Activated naive CD8-positive, alpha-beta T cell (primary cell): ENCODE measurements around the gene ITPR2.

Experiments
- H3K27ac Mint-ChIP-seq: one replicate; pipeline ENCODE4 v1.8.0; 2021; ENCODE audit warnings: mixed read lengths
- H3K27me3 Mint-ChIP-seq: one replicate; pipeline ENCODE4 v1.8.0; 2021; ENCODE audit warnings: mixed read lengths
- H3K36me3 Mint-ChIP-seq: one replicate; pipeline ENCODE4 v1.8.0; 2021; ENCODE audit warnings: mixed read lengths
- H3K4me1 Mint-ChIP-seq: one replicate; pipeline ENCODE4 v1.8.0; 2021; ENCODE audit warnings: low read depth, mixed read lengths
- H3K4me3 Mint-ChIP-seq: one replicate; pipeline ENCODE4 v1.8.0; 2021; ENCODE audit warnings: mild to moderate bottlenecking, mixed read lengths
- H3K9me3 Mint-ChIP-seq: one replicate; pipeline ENCODE4 v1.8.0; 2021; ENCODE audit warnings: low read depth, mixed read lengths

The ITPR2 gene

DNA sequence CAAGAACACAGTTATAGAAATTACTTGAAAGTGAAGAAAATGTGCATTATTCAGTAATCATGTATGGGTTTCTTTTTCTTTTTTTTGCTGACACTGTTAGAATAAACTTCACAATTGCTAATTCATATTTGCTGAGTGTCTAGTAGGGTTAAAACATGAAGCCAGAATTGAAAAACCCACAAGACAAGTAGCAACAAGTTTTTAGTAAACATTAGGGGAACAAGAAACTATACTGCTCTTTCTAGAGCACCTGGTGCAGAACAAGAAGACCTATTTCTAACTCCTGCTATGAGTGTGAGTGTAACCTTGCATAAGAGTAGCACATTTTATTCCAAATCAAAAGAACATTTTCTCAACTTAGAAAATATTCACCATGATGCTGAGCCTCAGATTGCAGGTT, 83.2 kb downstream of the ITPR2 start:
- Mint-ChIP-seq H3K9me3 (no peaks in the 10 kb centered on the region), H3K27ac (peak overlapping the region; percentile 90), H3K4me1 (peaks cover 66% of the 10 kb centered on the region), H3K36me3 (peaks cover 19% of the 10 kb centered on the region), H3K4me3 (peak overlapping the region; percentile 51), H3K27me3 (no peaks in the 10 kb centered on the region)

DNA sequence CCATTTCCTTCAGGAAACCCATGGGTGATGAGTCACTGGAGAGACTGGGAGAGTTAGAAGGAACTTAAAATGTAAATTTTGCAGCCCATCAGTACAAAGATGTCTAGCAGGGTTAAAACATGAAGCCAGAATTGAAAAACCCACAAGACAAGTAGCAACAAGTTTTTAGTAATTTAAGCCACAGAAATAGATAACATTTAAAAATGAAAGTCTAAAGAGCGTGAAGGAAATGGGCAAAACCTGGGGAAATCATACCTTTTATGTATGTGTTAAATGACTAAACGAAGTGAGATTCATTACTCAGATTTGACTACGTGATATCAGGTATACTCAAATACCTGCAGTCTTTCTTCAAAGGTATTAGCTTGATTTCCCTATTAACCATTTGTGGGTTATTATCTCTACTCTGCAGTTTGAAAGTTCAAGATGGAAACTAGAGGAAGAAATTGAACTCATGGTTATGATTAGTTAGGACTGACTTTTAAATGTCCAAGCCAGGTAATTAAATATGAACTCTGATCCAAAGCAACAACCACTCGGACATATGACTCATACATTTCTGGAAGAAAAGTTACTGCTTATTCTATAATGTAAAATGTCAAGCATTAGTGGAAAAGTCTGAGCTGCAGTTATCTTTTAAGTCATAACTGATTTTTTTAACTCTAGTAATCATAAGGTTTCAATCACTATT, 84.1 kb downstream of the ITPR2 start:
- Mint-ChIP-seq H3K9me3 (no peaks in the 10 kb centered on the region), H3K4me3 (peak overlapping the region; percentile 46), H3K27me3 (no peaks in the 10 kb centered on the region), H3K4me1 (peaks cover 74% of the 10 kb centered on the region), H3K36me3 (peaks cover 18% of the 10 kb centered on the region), H3K27ac (peak overlapping the region; percentile 90)

DNA sequence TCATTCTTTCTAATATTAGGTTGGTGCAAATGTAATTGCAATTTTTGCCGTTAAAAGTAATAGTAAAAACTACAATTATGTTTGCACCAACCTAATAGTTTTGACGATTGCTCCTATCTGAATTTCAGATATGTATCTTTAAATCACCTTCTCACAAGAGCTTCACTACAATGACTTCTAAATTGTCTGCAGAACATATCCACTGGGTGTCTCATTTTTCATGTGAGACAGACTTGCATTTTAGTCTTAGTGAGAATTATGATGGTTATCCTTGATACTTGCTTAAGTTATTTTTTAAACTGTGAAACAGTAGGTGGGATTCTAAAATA, 84.6 kb downstream of the ITPR2 start:
- Mint-ChIP-seq H3K36me3 (peaks cover 18% of the 10 kb centered on the region), H3K4me3 (peak overlapping the region; percentile 46)

DNA sequence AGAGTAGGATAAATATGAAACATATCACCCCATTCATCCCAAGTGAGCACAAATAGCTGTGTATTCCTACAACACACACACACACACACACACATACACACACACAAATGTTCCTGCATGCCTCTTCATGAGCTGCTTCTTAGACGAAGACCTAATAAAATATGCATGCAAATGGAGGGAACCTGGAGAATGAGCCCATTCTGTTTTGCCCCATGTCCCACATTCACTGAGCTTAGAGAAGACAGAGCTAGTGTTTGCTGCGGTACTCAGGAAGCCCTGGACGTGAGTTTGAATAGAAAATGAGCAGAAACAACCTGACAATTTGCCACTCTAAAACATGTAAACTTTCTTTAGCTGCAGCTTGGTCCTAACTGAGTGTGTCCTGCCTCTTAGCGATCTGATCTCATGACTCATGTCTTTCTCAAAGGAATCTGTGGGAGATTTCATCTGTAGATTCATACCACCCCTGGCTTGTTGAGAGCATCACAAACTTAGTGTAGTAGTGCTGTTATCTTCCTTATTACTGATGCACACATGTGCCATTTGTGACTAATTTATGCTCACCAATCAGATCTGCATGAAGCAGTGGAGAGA, 86.8 kb downstream of the ITPR2 start:
- Mint-ChIP-seq H3K4me1 (peaks cover 73% of the 10 kb centered on the region), H3K9me3 (no peaks in the 10 kb centered on the region), H3K27me3 (no peaks in the 10 kb centered on the region), H3K4me3 (peak overlapping the region; percentile 9), H3K36me3 (peaks cover 24% of the 10 kb centered on the region), H3K27ac (peak overlapping the region; percentile 65)

More for the DNA sequence above, 84.6 kb downstream of the ITPR2 start:
- Mint-ChIP-seq H3K27ac (peak overlapping the region; percentile 90), H3K4me1 (peaks cover 74% of the 10 kb centered on the region), H3K27me3 (no peaks in the 10 kb centered on the region), H3K9me3 (no peaks in the 10 kb centered on the region)

DNA sequence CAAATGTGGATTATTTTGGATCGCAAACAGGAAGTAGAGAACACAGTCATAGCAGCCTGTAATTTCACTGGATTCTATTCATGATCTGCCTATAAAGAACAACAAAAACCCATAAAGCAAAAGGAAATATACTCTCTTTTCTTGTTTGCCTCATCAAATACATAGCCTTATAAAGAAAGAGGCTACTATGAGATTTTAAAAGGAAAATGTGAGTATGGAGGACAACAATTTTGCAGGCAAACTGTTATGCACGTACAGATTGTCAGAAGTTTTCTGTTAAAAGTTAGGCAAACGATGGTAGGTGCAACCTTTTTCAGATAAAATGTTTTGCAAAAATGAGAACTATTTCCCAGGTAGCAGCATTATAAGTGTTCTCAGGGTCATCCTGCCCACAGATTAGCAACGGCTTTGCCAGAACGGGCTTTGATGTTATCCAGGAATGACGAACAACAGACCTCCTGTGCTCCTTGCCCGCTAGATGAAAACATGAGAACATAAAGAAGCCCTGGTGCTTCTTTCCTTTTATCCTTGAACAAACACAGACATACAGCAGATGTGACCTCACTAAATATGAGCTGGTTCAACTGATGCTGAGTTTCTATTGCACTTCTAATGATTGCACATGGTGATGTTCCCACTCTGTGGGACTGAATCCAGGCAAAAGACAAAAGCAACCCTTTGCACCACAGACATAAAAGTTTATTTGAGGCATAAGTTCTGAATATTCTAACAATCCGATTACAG, 88.1 kb downstream of the ITPR2 start:
- H3K36me3 Mint-ChIP-seq = peaks cover 28% of the 10 kb centered on the region
- H3K9me3 Mint-ChIP-seq = no peaks in the 10 kb centered on the region
- peaks cover 59% of the 10 kb centered on the region for H3K4me1 Mint-ChIP-seq
- no peak overlapping the region for H3K4me3 Mint-ChIP-seq
- H3K27ac Mint-ChIP-seq = no peak overlapping the region
- no peaks in the 10 kb centered on the region for H3K27me3 Mint-ChIP-seq

DNA sequence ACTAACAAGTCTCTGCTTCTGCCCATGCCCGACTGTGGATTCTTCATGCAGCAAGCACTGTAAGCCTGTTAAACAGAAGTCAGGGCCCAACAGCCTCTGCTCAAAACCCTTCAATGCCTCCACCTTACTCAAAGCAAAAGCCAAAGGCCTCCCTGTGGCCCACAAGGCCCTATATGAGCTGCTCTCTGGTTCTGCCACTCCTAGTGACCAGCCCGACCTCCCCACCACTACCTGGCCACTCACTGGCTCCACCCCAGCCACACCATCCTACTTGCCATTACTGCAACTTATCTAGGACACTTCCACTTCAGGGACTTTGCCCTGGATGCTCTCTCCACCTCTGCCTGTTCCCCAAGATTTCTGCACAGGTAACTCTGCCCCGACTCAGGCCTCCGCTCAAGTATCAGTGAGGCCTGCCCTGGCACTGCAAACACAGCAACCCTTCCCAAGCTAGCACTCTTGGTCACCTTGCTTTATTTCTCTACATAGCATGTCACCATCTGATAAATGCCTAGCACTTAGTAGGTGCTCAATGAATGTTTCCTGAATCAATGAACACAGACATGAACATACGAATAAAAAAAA, 88.9 kb downstream of the ITPR2 start:
- H3K4me1 Mint-ChIP-seq = peaks cover 52% of the 10 kb centered on the region

DNA sequence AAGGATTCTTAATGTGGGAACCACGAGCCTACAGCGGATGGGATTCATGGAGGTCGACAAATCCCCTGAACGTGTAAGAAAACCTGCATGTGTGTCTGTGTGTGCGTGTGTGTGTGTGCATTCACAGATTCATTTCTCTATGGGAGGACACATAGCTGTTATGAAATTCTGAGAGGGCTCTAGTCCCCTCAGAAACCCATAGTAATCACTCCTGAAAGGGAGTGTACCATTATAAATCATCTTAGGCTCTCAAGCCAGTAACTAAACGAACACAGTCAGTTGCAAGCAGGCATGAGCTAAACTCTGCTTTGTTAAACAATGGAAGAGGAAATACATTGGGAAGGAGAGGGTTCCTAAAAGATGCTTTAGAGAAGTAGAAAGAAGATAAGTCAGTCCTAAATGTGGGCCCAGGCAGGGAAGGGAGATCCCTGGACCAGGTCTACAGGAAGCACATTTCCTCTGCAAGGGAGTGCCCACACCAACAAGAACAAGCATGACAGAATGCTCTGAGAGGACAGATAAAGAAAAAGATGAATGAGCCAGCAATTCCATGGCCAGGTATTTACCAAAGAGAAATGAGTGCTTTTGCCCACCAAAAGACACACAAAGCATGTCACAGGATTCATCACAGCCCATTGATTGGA, 91.3 kb downstream of the ITPR2 start:
- Mint-ChIP-seq H3K27me3 (no peaks in the 10 kb centered on the region), H3K36me3 (peaks cover 41% of the 10 kb centered on the region), H3K9me3 (peaks cover 15% of the 10 kb centered on the region), H3K4me3 (no peak overlapping the region), H3K4me1 (peaks cover 37% of the 10 kb centered on the region), H3K27ac (no peak overlapping the region)

More for the DNA sequence above, 88.9 kb downstream of the ITPR2 start:
- Mint-ChIP-seq H3K27ac (no peak overlapping the region), H3K36me3 (peaks cover 32% of the 10 kb centered on the region), H3K9me3 (peaks cover 4% of the 10 kb centered on the region), H3K27me3 (no peaks in the 10 kb centered on the region), H3K4me3 (no peak overlapping the region)

DNA sequence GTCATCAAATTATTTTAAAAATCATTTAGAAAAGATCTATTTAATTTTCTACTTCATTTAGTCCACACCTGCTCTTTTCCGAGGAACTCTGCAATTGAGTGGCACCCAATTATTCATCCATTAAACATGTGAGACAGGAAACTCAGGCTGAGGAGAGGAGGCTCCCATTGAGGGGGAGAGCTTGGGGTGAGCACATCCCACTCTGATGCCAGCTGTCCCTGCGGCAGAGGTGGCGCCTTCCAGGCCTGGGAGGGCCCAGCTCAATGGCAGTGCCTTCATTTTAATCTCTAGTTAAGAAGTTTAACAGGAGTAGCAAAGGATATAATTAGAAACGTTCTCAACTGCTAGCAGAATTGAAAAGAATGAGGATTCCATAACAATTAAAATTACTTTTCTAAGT, 92.0 kb downstream of the ITPR2 start:
- Mint-ChIP-seq H3K36me3 (peaks cover 41% of the 10 kb centered on the region), H3K4me1 (peaks cover 31% of the 10 kb centered on the region)

DNA sequence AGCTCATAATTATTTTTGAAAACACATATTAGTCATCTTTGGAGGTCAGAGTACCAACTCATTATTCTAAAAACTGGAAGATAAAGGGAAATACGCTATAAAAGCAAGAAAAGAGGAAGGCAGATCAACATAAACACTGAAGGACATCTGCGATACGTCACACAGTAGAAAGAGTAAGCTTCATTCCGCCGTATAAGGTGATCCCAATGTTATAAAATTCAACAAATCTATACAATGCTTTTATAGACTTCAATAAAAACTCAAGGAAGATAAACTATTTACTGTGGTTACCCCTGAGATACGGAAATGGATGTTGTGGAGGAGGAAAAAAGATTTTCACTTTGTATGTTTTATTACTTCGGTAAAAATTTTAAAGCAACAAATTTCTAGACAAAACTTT, 92.6 kb downstream of the ITPR2 start:
- H3K27me3 Mint-ChIP-seq = no peaks in the 10 kb centered on the region
- peaks cover 31% of the 10 kb centered on the region for H3K4me1 Mint-ChIP-seq
- no peak overlapping the region for H3K4me3 Mint-ChIP-seq
- H3K9me3 Mint-ChIP-seq = peaks cover 15% of the 10 kb centered on the region
- H3K27ac Mint-ChIP-seq = no peak overlapping the region
- peaks cover 41% of the 10 kb centered on the region for H3K36me3 Mint-ChIP-seq

More for the DNA sequence above, 92.0 kb downstream of the ITPR2 start:
- H3K27ac Mint-ChIP-seq = no peak overlapping the region
- no peaks in the 10 kb centered on the region for H3K27me3 Mint-ChIP-seq
- peaks cover 15% of the 10 kb centered on the region for H3K9me3 Mint-ChIP-seq
- H3K4me3 Mint-ChIP-seq = no peak overlapping the region

DNA sequence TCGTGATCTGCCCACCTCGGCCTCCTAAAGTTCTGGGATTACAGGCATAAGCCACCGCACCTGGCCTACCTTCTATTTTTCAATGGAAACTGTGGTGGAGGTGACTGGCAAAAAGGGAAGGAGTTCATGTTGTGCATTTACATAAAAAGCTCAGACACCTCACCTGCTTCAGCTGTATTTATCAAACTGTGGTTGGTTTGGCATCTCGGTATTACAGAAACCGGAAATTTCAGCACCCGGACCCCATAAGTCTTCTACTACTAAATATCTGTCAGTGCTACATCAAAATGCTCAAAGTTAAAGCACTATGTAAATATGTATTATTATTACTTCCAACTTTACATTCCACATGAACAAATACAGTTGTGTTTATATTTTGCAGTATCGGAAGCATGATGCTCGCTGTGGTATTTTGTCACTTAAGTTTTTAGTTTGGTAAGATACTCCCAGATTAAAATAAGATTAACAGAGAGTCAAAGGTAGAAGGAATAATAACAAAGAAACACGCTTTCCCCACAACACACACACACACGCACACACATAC, 95.4 kb downstream of the ITPR2 start:
- Mint-ChIP-seq H3K36me3 (peaks cover 34% of the 10 kb centered on the region), H3K4me1 (peaks cover 31% of the 10 kb centered on the region), H3K27ac (no peak overlapping the region), H3K27me3 (no peaks in the 10 kb centered on the region), H3K9me3 (peaks cover 15% of the 10 kb centered on the region), H3K4me3 (no peak overlapping the region)

DNA sequence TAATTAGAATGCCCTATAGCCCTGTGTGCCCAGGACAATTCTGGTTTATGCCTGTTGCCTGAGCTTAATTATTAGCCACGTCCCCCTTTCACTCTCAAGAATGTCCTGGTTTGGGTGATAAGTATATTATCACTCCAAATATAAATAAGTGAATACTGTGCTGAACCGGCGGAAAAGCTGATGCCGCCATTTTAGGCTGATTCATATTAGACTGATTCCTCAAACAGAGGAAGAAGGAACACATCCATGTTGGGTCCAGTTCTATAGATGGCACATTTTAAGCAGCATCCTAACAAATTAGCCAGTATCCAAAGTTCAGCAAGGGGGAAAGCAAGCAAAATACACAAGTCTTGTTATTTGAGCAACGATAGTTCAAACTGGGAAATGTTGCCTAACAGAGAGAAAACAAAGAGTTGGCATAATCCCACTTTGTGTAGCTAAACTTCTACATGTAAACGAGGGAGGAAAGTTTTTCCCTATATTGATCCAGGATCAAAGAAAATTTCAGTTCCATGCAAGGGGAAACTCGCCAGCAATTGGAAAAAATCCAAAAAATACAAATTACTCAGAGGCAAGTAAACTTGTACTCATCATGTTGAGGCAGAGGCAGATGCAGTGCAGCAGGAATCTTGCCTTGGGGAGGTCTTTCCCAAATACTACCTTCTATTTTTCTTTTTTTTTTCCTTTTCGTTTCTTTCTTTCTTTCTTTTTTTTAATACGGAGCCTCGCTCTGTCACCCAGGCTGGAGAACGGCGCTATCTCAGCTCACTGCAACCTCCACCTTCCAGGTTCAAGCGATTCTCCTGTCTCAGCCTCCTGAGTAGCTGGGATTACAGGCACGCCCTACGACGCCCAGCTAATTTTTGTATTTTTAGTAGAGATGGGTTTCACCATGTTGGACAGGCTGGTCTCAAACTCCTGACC, 96.2 kb downstream of the ITPR2 start:
- Mint-ChIP-seq H3K9me3 (peaks cover 15% of the 10 kb centered on the region), H3K4me1 (peaks cover 35% of the 10 kb centered on the region), H3K4me3 (no peak overlapping the region), H3K36me3 (peaks cover 30% of the 10 kb centered on the region), H3K27me3 (no peaks in the 10 kb centered on the region), H3K27ac (no peak overlapping the region)

DNA sequence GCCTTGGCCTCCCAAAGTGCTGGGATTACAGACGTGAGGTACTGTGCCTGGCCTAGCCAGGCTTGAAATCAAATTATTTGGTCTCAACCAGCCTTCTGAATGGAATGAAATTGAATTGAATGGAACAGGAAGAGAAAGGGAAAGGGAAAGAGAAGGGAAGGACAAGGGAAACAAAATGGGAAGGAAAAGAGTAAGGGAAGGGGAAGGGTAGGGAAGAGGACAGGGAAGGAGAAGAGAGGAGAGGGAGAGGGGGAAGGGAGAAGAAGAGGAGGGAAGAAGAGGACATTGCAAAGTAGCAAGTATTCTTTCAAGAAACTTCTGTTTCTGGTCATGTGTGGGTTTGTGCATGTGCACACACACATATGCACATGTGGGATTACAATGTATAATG, 97.8 kb downstream of the ITPR2 start:
- Mint-ChIP-seq H3K27ac (no peak overlapping the region), H3K9me3 (peaks cover 15% of the 10 kb centered on the region), H3K4me3 (no peak overlapping the region), H3K27me3 (no peaks in the 10 kb centered on the region), H3K4me1 (peaks cover 40% of the 10 kb centered on the region), H3K36me3 (peaks cover 16% of the 10 kb centered on the region)

DNA sequence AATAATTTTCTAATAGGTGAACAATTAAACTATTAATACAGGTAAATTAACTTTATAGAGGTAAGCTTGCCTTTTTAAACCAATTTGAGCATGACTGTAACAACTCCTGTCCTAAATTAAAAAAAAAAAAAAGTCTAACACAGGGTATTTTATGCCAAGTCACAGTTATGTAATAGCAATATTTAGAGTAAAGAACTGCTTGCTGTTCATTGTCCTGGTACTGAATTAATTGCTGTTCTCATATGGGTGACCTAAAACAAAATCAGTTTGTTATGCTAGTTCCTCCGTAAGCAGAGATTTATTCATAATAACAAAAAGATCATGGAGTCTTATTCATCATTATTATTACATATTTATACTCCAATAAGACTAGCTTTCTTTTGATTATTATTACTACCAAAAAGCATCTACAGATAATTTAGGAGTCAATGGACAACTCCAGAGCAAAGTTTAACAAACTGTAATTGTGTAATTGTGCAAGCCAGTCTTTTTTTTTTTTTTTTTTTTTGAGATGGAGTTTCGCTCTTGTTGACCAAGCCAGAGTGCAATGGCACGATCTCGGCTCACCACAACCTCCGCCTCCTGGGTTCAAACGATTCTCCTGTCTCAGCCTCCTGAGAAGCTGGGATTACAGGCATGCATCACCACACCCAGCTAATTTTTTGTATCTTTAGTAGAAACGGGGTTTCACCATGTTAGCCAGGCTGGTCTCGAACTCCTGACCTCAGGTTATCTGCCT, 98.3 kb downstream of the ITPR2 start:
- Mint-ChIP-seq H3K4me1 (peaks cover 42% of the 10 kb centered on the region), H3K27me3 (no peaks in the 10 kb centered on the region), H3K36me3 (peaks cover 13% of the 10 kb centered on the region), H3K4me3 (no peak overlapping the region), H3K27ac (no peak overlapping the region), H3K9me3 (peaks cover 15% of the 10 kb centered on the region)
